K562 (cell line): ENCODE results near the gene PALM3. TPM values are rescaled to one million over a fixed set of nuclear protein-coding genes. Genes with fewer than 3 reads are reported as not detected.

Experiments
- BRD4 ChIP-seq: fragments of 200-600 bp; sonication (generic); IDR thresholded peaks from 2 replicates; pipeline ENCODE4 v1.6.1; 2017; ENCODE audit warnings: inconsistent platforms
- CCNT2 ChIP-seq: IDR thresholded peaks from 2 replicates; pipeline ENCODE4 v1.6.1; 2011; ENCODE audit warnings: borderline replicate concordance, low read depth, mild to moderate bottlenecking, moderate library complexity, mixed read lengths, low read length; ENCODE audit not compliant: insufficient read length; ENCODE audit errors: extremely low read depth
- CXXC5 ChIP-seq: fragments of 250-450 bp; sonication (Bioruptor Pico); IDR thresholded peaks from 2 replicates; pipeline ENCODE4 v1.8.0; 2022; ENCODE audit warnings: inconsistent platforms, mild to moderate bottlenecking, moderate library complexity
- DPF2 ChIP-seq: fragments of 450-650 bp; IDR thresholded peaks from 2 replicates; pipeline ENCODE4 v1.6.1; 2016
- ERF ChIP-seq: fragments of 450-650 bp; formaldehyde crosslinking; IDR thresholded peaks from 2 replicates; pipeline ENCODE4 v1.4.0; 2020; ENCODE audit warnings: mild to moderate bottlenecking, mixed read lengths
- FIP1L1 ChIP-seq: fragments of 200-400 bp; formaldehyde crosslinking; IDR thresholded peaks from 2 replicates; pipeline ENCODE4 v1.6.1; 2018; ENCODE audit warnings: mild to moderate bottlenecking, low read depth, low read length; ENCODE audit not compliant: poor library complexity, severe bottlenecking
- FOSL1 ChIP-seq: fragments of 200-800 bp; sonication (Bioruptor generic); conservative IDR thresholded peaks from 2 replicates; pipeline ENCODE4 v1.6.1; 2016; ENCODE audit warnings: missing genetic modification characterization, missing compliant biosample characterization
- L3MBTL2 ChIP-seq: fragments of 450-650 bp; IDR thresholded peaks from 2 replicates; pipeline ENCODE4 v1.6.1; 2016; ENCODE audit warnings: mild to moderate bottlenecking, moderate library complexity
- MCM3 ChIP-seq: fragments of 450-650 bp; IDR thresholded peaks from 2 replicates; pipeline ENCODE4 v1.6.1; 2016
- MYC ChIP-seq, 2 experiments: fragments of 250-450 bp in 1 of 2; sonication (Bioruptor Pico) in 1 of 2; IDR thresholded peaks; 2 replicates each; pipeline versions ENCODE4 v1.5.1 to v1.6.1; 2012 to 2021; ENCODE audit warnings: low read depth in 2 of 2, borderline replicate concordance in 1 of 2, improper control_type of control experiment in 1 of 2, low read length in 1 of 2, mild to moderate bottlenecking in 1 of 2, moderate library complexity in 1 of 2
- PHF20 ChIP-seq: fragments of 450-650 bp; IDR thresholded peaks from 2 replicates; pipeline ENCODE4 v1.6.1; 2018; ENCODE audit not compliant: partially characterized antibody
- POLR2G ChIP-seq: fragments of 200-400 bp; formaldehyde crosslinking; IDR thresholded peaks from 2 replicates; pipeline ENCODE4 v1.6.1; 2017; ENCODE audit warnings: low read depth, mild to moderate bottlenecking, antibody characterized with exemption, low read length, moderate library complexity
- RAD21 ChIP-seq, 2 experiments: fragments of 250-450 bp in 1 of 2; fragments of 450-650 bp in 1 of 2; sonication (Bioruptor Pico) in 1 of 2; formaldehyde crosslinking in 1 of 2; IDR thresholded peaks in 1 of 2; conservative IDR thresholded peaks in 1 of 2; 2 replicates each; pipeline versions ENCODE4 v1.4.0 to v1.8.0; 2020 to 2022; ENCODE audit warnings: mild to moderate bottlenecking in 2 of 2, moderate library complexity in 1 of 2
- RBBP5 ChIP-seq: fragments of 200-600 bp; sonication (generic); IDR thresholded peaks from 2 replicates; pipeline ENCODE4 v1.6.1; 2012; ENCODE audit warnings: borderline replicate concordance, mild to moderate bottlenecking, low read length, control low read depth, inconsistent platforms; ENCODE audit not compliant: insufficient read depth, poor library complexity, severe bottlenecking
- ZNF121 ChIP-seq: sonication (generic); formaldehyde crosslinking; conservative IDR thresholded peaks from 2 replicates; pipeline ENCODE4 v1.8.0; 2022; ENCODE audit warnings: missing genetic modification reagents
- ZNF197 ChIP-seq: fragments of 200-800 bp; sonication (Bioruptor generic); IDR thresholded peaks from 2 replicates; pipeline ENCODE4 v1.6.1; 2016; ENCODE audit warnings: low read depth, missing genetic modification characterization, missing compliant biosample characterization
- polyA plus RNA-seq, 8 experiments: library from polyadenylated mRNA; depleted of rRNA in 4 of 8; stranded (reverse) in 5 of 8; unstranded in 3 of 8; fragments of >200 nt; fragmentation: Nextera tagmentation in 2 of 8; fragmentation: Illumina TruSeq in 1 of 8; extraction: Ambion mirVana in 2 of 8; extraction: Trizol in 1 of 8; gene quantifications; 2 replicates each; pipeline versions ENCODE4 v1.2.1 to v1.2.3, GENCODE V29; 2011 to 2014; ENCODE audit warnings: inconsistent platforms in 1 of 8, missing spikeins in 1 of 8
- total RNA-seq, 7 experiments: library from RNA; depleted of rRNA in 6 of 7; stranded (reverse); fragments of >200 nt in 6 of 7; fragmentation: Illumina TruSeq in 2 of 7; extraction: Trizol in 2 of 7; gene quantifications; 2 replicates each; pipeline versions ENCODE4 v1.2.1 to v1.2.3, GENCODE V29; 2011 to 2021; ENCODE audit warnings: low replicate concordance in 1 of 7
- TF ChIP-seq, protein P1 (sequence below): IDR thresholded peaks from 2 replicates; pipeline ENCODE4 v1.6.1; 2011; ENCODE audit warnings: borderline replicate concordance, low read depth, mild to moderate bottlenecking, moderate library complexity, low read length; ENCODE audit not compliant: insufficient read depth, poor library complexity, severe bottlenecking
- TF ChIP-seq, protein P2 (sequence below): fragments of 450-650 bp; formaldehyde crosslinking; IDR thresholded peaks from 2 replicates; pipeline ENCODE4 v1.4.0; 2020; ENCODE audit warnings: mild to moderate bottlenecking

Gene PALM3
- total and polyA plus RNA-seq, 9 of the 15 experiments (the other 6 are each of a cell fraction or from before 2014, with no cell fraction given) = 0.07 to 9.3 (median 3.3) TPM

- TF ChIP-seq ZNF197 (CRISPR knock-in tag) (peak; percentile 37; the same call in 1 of the 2 replicates), MCM3 (no peak), CCNT2 (no peak), RAD21 (CRISPR knock-in tag; conservative IDR thresholded peaks at IDR 0.05 in 1 of 2, IDR thresholded peaks at IDR 0.05 in 1 of 2) (peak in 1 of 2 experiments; percentile 3; a peak in 1 of 4 replicates), FIP1L1 (peak; percentile 29), ERF (CRISPR knock-in tag) (0 out of 2 replicates have a peak, but pooled peaks have one; percentile 42), MYC (IDR thresholded peaks at IDR 0.05; ENCODE audit: low read depth, low read length) (0 out of 2 replicates have a peak, but pooled peaks have one; percentile 9), MYC (CRISPR knock-in tag; IDR thresholded peaks at IDR 0.05; ENCODE audit: borderline replicate concordance, low read depth) (no peak), RBBP5 (peak; percentile 59), ZNF121 (CRISPR knock-in tag) (no peak), FOSL1 (tag) (peak; percentile 22; the same call in 1 of the 2 replicates), BRD4 (no peak), DPF2 (no peak), POLR2G (peak; percentile 68), PHF20 (no peak), CXXC5 (CRISPR knock-in tag) (peak; percentile 73), L3MBTL2 (peak; percentile 47; the same call in 1 of the 2 replicates)
- TF ChIP-seq, protein P1, sequence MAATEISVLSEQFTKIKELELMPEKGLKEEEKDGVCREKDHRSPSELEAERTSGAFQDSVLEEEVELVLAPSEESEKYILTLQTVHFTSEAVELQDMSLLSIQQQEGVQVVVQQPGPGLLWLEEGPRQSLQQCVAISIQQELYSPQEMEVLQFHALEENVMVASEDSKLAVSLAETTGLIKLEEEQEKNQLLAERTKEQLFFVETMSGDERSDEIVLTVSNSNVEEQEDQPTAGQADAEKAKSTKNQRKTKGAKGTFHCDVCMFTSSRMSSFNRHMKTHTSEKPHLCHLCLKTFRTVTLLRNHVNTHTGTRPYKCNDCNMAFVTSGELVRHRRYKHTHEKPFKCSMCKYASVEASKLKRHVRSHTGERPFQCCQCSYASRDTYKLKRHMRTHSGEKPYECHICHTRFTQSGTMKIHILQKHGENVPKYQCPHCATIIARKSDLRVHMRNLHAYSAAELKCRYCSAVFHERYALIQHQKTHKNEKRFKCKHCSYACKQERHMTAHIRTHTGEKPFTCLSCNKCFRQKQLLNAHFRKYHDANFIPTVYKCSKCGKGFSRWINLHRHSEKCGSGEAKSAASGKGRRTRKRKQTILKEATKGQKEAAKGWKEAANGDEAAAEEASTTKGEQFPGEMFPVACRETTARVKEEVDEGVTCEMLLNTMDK = peak; percentile 55
- TF ChIP-seq, protein P2, sequence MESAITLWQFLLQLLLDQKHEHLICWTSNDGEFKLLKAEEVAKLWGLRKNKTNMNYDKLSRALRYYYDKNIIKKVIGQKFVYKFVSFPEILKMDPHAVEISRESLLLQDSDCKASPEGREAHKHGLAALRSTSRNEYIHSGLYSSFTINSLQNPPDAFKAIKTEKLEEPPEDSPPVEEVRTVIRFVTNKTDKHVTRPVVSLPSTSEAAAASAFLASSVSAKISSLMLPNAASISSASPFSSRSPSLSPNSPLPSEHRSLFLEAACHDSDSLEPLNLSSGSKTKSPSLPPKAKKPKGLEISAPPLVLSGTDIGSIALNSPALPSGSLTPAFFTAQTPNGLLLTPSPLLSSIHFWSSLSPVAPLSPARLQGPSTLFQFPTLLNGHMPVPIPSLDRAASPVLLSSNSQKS = no peak
Measured at GRCh38 chr19:14089662-14090508, 28.0 kb upstream of the PALM3 start (continued).
